LNCaP clone FGC (cell line): Measurements from ENCODE around the gene TEX101.
A peak's percentile ranks its signal among the peaks of the same experiment; 100 is the strongest.

Source experiments
- DNase-seq: peaks from one replicate; pipeline ENCODE4 v3.0.0-alpha.2; 2011; ENCODE audit warnings: low read depth
- H3K4me3 ChIP-seq: 2 replicates; pipeline ENCODE4 v1.5.1; 2011; ENCODE audit warnings: mild to moderate bottlenecking, low read depth, low read length, control low read depth
- TF ChIP-seq, protein P1 (sequence below): IDR thresholded peaks from 2 replicates; pipeline ENCODE4 v1.5.1; 2012; ENCODE audit warnings: mild to moderate bottlenecking; ENCODE audit not compliant: control insufficient read depth, insufficient read depth; ENCODE audit errors: extremely low read depth

TEX101 gene

DNA sequence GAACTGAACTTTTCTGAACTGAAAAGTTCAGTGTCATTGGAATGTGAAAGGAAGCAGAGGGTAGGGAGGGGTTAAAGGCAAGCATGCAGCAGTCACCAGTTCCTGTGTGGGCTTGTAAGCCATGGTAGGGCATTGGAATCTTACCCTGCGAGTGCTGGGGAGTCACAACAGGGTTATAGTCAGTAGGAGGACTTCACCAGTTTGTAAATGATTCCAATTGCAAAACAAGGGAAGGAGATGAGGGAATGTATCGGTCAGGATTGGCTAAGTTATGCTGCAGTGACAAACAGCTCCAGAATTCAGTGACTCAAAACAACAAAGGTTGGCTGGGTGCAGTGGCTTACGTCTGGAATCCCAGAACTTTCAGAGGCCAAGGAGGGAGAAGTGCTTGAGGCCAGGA lies 37.9 kb downstream of the TEX101 start:
- TF ChIP-seq, protein P1, sequence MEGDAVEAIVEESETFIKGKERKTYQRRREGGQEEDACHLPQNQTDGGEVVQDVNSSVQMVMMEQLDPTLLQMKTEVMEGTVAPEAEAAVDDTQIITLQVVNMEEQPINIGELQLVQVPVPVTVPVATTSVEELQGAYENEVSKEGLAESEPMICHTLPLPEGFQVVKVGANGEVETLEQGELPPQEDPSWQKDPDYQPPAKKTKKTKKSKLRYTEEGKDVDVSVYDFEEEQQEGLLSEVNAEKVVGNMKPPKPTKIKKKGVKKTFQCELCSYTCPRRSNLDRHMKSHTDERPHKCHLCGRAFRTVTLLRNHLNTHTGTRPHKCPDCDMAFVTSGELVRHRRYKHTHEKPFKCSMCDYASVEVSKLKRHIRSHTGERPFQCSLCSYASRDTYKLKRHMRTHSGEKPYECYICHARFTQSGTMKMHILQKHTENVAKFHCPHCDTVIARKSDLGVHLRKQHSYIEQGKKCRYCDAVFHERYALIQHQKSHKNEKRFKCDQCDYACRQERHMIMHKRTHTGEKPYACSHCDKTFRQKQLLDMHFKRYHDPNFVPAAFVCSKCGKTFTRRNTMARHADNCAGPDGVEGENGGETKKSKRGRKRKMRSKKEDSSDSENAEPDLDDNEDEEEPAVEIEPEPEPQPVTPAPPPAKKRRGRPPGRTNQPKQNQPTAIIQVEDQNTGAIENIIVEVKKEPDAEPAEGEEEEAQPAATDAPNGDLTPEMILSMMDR: no peak
- DNase-seq: no peak

GRCh38 chr19:43454031-43454430 lies 39.3 kb downstream of the TEX101 start:
- TF ChIP-seq, protein P1: no peak
- DNase-seq: no peak
- no peak overlapping the region for H3K4me3 ChIP-seq

More for the DNA sequence above, 37.9 kb downstream of the TEX101 start:
- no peak overlapping the region for H3K4me3 ChIP-seq

GRCh38 chr19:43455321-43456113 lies 40.8 kb downstream of the TEX101 start:
- H3K4me3 ChIP-seq: no peak overlapping the region
- TF ChIP-seq, protein P1: no peak
- DNase-seq: peak; percentile 71

DNA sequence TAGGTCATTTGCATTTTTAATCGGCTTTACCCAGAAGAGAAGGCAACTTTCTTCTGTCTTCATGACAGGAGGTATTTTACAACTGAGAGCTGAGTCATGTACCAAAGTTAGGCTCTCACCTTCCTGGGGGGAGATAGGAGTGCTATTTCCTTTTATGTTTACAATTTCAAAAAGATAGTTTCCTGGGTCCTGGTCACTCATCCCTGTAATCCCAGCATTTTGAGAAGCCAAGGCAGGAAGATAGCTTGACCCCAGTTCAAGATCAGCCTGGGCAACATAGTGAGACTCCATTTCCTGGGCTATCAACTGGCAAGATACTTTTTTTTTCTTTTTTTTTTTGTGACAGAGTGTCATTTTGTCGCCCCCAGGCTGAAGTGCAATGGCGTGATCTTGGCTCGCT lies 43.1 kb downstream of the TEX101 start:
- no peak overlapping the region for H3K4me3 ChIP-seq
- TF ChIP-seq, protein P1: no peak
- DNase-seq: no peak

DNA sequence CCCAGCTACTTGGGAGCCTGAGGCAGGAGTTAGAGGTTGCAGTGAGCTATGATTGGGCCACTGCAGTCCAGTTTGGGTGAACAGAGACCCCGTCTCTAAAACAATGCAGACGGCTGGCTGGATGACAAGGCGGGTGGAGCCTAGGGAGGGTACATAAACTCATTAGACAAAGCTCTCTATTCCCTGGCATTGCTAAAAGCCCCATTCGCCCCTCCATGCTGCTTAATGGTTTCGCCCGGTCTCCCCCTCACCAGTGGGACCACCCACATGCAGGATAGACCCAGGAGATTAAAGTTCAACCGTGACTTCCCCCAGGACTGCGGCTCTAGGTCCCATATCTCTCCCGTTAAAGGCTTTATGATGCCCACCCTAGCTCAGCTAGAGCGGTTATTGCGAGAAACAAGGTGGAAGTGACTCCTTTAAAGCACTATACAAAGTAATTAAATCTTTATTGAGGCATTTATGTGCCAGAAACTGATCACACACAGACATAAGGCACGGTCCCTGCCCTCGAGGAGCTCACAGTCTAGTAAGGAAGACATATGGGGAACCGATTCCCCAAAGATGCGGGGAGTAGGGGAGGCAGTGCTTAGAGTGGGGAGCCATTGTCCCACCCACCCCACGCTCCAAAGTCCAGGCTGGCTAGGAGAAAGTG lies 45.8 kb downstream of the TEX101 start:
- no peak overlapping the region for H3K4me3 ChIP-seq
- DNase-seq: no peak
- TF ChIP-seq, protein P1: no peak

DNA sequence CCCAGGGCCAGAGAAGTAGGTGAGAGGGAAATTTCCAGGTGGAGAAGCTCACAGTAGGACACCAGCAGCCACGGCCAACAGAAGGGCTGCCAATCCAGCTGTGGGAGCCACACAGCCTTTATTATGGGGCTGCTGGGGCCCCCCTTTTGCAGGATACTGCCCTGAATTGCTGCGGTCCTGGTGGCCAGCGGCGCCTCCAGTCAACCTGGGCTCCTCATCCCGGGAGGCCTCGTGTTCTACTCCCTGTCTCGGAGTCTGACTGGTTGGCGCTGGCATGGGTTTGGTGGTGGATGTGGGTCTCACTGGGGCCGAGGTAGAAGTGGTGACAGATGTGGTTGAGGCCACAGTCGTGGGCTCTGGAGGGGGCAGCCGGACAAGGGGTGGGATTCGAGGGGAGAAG lies 46.6 kb downstream of the TEX101 start:
- TF ChIP-seq, protein P1: no peak
- DNase-seq: no peak
- H3K4me3 ChIP-seq: no peak overlapping the region
